Mammary microvascular endothelial cell (primary cell): ENCODE measurements around the gene USP28. TPM values are rescaled to one million over a fixed set of nuclear protein-coding genes. Genes with fewer than 3 reads are reported as not detected.

Experiments used
- total RNA-seq: library from RNA; depleted of rRNA; stranded (reverse); fragments of >200 nt; gene quantifications from 2 replicates; pipeline ENCODE4 v1.2.3, GENCODE V29; 2015

The USP28 gene, protein sequence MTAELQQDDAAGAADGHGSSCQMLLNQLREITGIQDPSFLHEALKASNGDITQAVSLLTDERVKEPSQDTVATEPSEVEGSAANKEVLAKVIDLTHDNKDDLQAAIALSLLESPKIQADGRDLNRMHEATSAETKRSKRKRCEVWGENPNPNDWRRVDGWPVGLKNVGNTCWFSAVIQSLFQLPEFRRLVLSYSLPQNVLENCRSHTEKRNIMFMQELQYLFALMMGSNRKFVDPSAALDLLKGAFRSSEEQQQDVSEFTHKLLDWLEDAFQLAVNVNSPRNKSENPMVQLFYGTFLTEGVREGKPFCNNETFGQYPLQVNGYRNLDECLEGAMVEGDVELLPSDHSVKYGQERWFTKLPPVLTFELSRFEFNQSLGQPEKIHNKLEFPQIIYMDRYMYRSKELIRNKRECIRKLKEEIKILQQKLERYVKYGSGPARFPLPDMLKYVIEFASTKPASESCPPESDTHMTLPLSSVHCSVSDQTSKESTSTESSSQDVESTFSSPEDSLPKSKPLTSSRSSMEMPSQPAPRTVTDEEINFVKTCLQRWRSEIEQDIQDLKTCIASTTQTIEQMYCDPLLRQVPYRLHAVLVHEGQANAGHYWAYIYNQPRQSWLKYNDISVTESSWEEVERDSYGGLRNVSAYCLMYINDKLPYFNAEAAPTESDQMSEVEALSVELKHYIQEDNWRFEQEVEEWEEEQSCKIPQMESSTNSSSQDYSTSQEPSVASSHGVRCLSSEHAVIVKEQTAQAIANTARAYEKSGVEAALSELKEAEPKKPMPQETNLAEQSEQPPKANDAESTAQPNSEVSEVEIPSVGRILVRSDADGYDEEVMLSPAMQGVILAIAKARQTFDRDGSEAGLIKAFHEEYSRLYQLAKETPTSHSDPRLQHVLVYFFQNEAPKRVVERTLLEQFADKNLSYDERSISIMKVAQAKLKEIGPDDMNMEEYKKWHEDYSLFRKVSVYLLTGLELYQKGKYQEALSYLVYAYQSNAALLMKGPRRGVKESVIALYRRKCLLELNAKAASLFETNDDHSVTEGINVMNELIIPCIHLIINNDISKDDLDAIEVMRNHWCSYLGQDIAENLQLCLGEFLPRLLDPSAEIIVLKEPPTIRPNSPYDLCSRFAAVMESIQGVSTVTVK
- 18.7 and 19.5 TPM in 2 replicates for total RNA-seq

DNA sequence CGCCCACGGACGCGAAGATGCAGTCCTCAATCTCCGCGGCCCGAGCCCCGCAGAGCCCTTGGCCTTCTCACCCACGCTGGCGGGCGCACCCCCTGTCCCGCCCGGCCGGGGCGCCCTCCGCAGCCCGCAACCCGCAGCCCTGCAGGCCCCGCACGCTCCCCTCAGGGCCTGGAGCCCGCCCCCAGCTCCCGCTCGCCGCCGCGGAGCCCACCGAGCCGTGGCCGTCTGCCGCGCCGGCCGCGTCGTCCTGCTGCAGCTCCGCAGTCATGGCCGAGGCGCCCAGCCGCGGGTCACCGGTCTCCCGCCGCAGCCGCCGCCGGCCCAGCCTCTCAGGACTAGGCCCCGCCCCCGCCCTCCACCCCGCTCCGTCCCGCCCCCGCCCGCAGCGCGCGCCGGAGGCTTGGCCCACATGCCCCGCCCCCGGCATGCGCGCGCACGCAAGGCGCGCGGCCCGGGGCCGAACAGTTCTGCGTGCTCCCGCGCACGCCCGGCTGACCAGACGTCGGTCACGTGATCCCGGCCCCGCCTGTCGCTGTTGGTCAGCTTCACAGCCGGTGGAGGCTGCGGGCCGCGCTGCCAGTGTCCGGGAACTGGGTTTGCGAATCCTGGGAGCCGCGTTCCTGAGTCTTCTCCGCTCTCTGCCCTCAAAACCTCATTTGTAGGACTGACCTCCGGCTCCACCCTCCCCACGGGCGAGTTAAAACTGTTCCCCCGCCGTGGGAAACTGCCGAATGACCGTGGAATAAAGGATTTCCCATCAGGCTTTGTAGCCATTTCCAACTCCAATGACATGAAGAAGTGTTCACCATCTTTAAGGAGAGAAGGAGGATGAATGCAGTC, at the start of gene USP28:
USP28 (minus strand) TSS at position 339 of the 840 bp plus-strand sequence; CDS start at position 268, 71 bp downstream.

DNA sequence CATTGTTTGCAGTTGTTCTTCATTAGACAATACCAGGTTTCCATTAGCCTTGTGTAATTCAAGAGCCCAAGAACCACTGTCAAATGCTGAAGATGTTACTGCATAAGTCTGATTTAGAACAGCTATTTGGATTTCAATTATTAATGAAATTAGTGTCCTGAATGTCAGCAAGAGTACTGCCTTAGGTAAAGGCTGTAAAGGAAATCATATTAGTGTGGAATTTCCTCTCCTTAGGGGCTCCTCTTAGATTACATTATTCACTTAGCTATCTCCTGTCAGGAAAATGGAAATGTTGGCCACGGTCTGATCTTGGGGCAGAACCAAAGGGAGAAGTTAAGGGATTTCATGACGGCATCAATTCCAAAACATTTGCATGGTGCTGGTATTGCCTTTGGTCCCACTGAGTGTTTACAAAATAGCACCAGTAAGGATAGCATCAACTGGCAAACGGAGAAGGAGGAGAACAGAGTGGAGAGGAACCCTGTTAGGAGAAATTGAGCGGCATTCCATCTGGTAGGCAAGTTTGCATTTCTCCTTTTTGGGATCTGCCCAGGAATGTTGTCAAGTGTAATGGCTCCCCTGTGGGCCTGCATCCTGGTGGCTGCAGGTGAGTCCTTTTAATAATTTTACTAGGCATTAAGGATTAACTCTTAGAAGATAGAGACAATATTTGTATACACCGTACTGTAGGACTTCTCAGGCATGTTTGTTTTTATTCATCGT, 29.2 kb upstream of the USP28 start, which contains the start of gene HTR3B:
HTR3B (plus strand) TSS at position 418 of the 723 bp plus-strand sequence; CDS start at position 556, 138 bp downstream.

DNA sequence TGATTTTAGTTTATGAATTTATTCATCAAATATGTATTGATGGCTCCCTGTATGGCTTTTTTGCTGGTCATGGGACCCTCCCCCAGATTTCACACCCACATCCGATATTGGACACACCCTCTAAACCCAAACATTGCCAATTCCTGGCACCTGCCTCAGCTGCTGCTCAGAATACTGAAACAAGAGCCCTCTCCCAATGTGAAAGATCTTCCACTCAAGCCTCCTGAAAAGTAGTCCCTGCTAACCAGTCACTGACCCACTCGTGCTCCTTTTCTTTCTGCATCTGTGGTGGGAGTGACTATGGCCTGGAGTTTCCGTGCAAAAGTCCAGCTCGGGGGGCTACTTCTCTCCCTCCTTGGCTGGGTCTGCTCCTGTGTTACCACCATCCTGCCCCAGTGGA, 95.9 kb downstream of the USP28 start, which contains the start of gene CLDN25:
CLDN25 (plus strand) TSS at position 301 of the 400 bp plus-strand sequence; CDS start at position 301, 0 bp downstream.

DNA sequence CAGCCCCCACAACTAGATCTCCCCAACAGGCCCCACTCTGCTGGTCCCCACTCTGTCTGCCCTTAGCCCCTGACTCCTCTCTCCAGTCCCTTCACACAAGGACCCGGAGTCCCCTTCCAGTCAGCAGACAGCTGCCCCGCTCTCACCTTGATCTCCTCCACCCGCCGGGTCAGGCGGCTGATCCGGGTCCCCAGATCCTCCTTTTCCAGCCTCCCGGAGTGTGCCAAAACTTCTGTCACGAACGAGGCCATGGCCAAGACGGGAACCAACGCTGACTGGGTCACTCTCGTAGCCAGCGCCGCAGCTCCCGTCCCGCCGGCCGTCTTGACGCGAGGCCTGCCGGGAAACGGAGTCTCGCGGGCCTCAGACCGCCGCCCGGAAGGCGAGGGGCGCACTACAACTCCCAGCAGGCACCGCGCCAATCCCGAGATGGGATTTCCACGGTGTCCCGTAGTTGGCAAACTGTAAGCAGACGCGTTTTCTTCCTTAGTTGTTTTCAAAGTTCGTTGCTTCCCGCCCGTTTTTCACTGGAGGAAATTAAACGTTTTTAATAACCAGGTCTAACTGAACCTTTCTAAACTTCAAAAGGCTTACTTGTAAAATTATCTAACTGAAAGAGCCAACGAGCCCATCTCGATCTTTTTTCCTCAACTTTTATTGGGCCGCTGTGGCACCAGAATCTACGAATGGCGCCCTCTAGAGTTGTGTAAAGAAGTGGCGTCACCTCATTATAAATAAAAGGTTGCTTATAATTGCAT, 101.8 kb downstream of the USP28 start, which contains the start of gene ZW10:
ZW10 (minus strand) TSS at position 277 of the 758 bp plus-strand sequence; CDS start at position 251, 26 bp downstream.

Other genes with a start within 250 kb of the USP28 start
- 0.10 TPM in 1 of 2 replicates, not detected in the other for gene TMPRSS5, start 169.3 kb downstream of the USP28 start, total RNA-seq
- gene ZW10, start 101.9 kb downstream of the USP28 start, total RNA-seq, result 22.7 and 24.5 TPM in 2 replicates
- gene CLDN25, start 95.8 kb downstream of the USP28 start, total RNA-seq, result not detected in 2 replicates
- not detected in 2 replicates for gene HTR3B, start 29.2 kb upstream of the USP28 start, total RNA-seq
- gene HTR3A, start 99.5 kb upstream of the USP28 start, total RNA-seq, result not detected in 2 replicates
- gene ZBTB16, start 184.1 kb upstream of the USP28 start, total RNA-seq, result 6.9 and 9.3 TPM in 2 replicates